GM12891 (cell line): ENCODE measurements around the gene CST7.

Experiments
- PAX5 ChIP-seq: IDR thresholded peaks from 2 replicates; pipeline ENCODE4 v1.6.1; 2011; ENCODE audit warnings: low read length, moderate library complexity, mild to moderate bottlenecking; ENCODE audit not compliant: insufficient read depth, severe bottlenecking
- POLR2A ChIP-seq: IDR thresholded peaks from 2 replicates; pipeline ENCODE4 v1.6.1; 2011; ENCODE audit warnings: low read depth, low read length, control low read depth
- POLR2AphosphoS5 ChIP-seq: IDR thresholded peaks from 2 replicates; pipeline ENCODE4 v1.6.1; 2011; ENCODE audit warnings: low read depth, low read length, control low read depth
- POU2F2 ChIP-seq: IDR thresholded peaks from 2 replicates; pipeline ENCODE4 v1.6.1; 2011; ENCODE audit warnings: low read depth, mild to moderate bottlenecking, control low read depth, low read length, moderate library complexity
- SPI1 ChIP-seq: IDR thresholded peaks from 2 replicates; pipeline ENCODE4 v1.6.1; 2011; ENCODE audit warnings: low read depth, low read length, control low read depth
- TAF1 ChIP-seq: IDR thresholded peaks from 2 replicates; pipeline ENCODE4 v1.6.1; 2011; ENCODE audit warnings: low read depth, low read length, control low read depth

- no peak for TF ChIP-seq POU2F2
- TF ChIP-seq POLR2AphosphoS5, result no peak
- no peak for TF ChIP-seq POLR2A
- no peak for TF ChIP-seq TAF1
- no peak for TF ChIP-seq PAX5
- no peak for TF ChIP-seq SPI1
These were observed 51.3 kb downstream of the CST7 start for GRCh38 chr20:25000268-25000801.
